Middle frontal gyrus (tissue), 1 donor: ENCODE measurements around the gene GRIA4.

ENCODE experiments used
- DNase-seq: peaks from one replicate; pipeline ENCODE4 v3.0.0-alpha.2; 2015; ENCODE audit warnings: low spot score; ENCODE audit errors: extremely low spot score

GRIA4 gene

GRCh38 chr11:105786741-105787140 is 176.9 kb downstream of the GRIA4 start:
- no peak for DNase-seq

GRCh38 chr11:105789579-105790420 is 179.9 kb downstream of the GRIA4 start:
- DNase-seq: no peak

- DNase-seq: no peak
Measured at GRCh38 chr11:105790840-105791239, 181.0 kb downstream of the GRIA4 start.

- DNase-seq: no peak
Measured at GRCh38 chr11:105793092-105793491, 183.2 kb downstream of the GRIA4 start.

- no peak for DNase-seq
Measured at GRCh38 chr11:105799263-105799662, 189.4 kb downstream of the GRIA4 start.

GRCh38 chr11:105799728-105800462 is 190.0 kb downstream of the GRIA4 start:
- no peak for DNase-seq

- no peak for DNase-seq
Measured at GRCh38 chr11:105802390-105802789, 192.5 kb downstream of the GRIA4 start.

GRCh38 chr11:105811242-105811641 is 201.4 kb downstream of the GRIA4 start:
- no peak for DNase-seq

GRCh38 chr11:105821372-105821771 is 211.5 kb downstream of the GRIA4 start:
- DNase-seq: no peak

- DNase-seq: no peak
Measured at GRCh38 chr11:105821781-105822180, 211.9 kb downstream of the GRIA4 start.

- no peak for DNase-seq
Measured at GRCh38 chr11:105823495-105824033, 213.7 kb downstream of the GRIA4 start.

- no peak for DNase-seq
Measured at GRCh38 chr11:105824457-105825013, 214.7 kb downstream of the GRIA4 start.

- no peak for DNase-seq
Measured at GRCh38 chr11:105825141-105825540, 215.3 kb downstream of the GRIA4 start.

GRCh38 chr11:105827906-105828305 is 218.0 kb downstream of the GRIA4 start:
- no peak for DNase-seq

- no peak for DNase-seq
Measured at GRCh38 chr11:105829084-105829483, 219.2 kb downstream of the GRIA4 start.

- DNase-seq: no peak
Measured at GRCh38 chr11:105834461-105834860, 224.6 kb downstream of the GRIA4 start.

- no peak for DNase-seq
Measured at GRCh38 chr11:105838668-105839384, 229.0 kb downstream of the GRIA4 start.

- no peak for DNase-seq
Measured at GRCh38 chr11:105840391-105840790, 230.5 kb downstream of the GRIA4 start.

GRCh38 chr11:105852403-105852802 is 242.5 kb downstream of the GRIA4 start:
- DNase-seq: no peak

GRCh38 chr11:105854269-105854668 is 244.4 kb downstream of the GRIA4 start:
- DNase-seq: no peak

GRCh38 chr11:105856954-105857353 is 247.1 kb downstream of the GRIA4 start:
- no peak for DNase-seq
